Upper lobe of right lung (tissue), 1 donor: ENCODE data around the gene FANK1. TPM values are rescaled to one million over a fixed set of nuclear protein-coding genes. Genes with fewer than 3 reads are reported as not detected.

Source experiments
- ATAC-seq: fragments of 200-7000 bp; cut with Tn5 transposase; one replicate; pipeline ENCODE4 v1.9.1; 2020; ENCODE audit warnings: mild to moderate bottlenecking, moderate library complexity
- DNase-seq: peaks from one replicate; pipeline ENCODE4 v3.0.0-alpha.2; 2020
- H3K27ac ChIP-seq: fragments of 200-600 bp; one replicate; pipeline ENCODE4 v1.8.0; 2022
- H3K27me3 ChIP-seq: fragments of 200-600 bp; one replicate; pipeline ENCODE4 v1.8.0; 2022; ENCODE audit warnings: mild to moderate bottlenecking
- H3K36me3 ChIP-seq: fragments of 200-600 bp; one replicate; pipeline ENCODE4 v1.8.0; 2022
- H3K4me1 ChIP-seq: fragments of 200-600 bp; one replicate; pipeline ENCODE4 v1.8.0; 2022
- H3K4me3 ChIP-seq: fragments of 200-600 bp; one replicate; pipeline ENCODE4 v1.8.0; 2022; ENCODE audit warnings: mild to moderate bottlenecking
- H3K9me3 ChIP-seq: fragments of 200-600 bp; one replicate; pipeline ENCODE4 v1.8.0; 2022
- intact Hi-C: fragments of 100-400 bp; cut with DNase I; formaldehyde crosslinking; loops from one replicate; pipeline ENCODE4 v1.11.0; 2022
- total RNA-seq: library from RNA; stranded (reverse); fragmentation: NEBNext Ultra II Directional; extraction: Animal tissue kit (Norgen Biotek cat#: 25700); gene quantifications from one replicate; pipeline ENCODE4 v1.2.1, GENCODE V29; 2021
- TF ChIP-seq, protein P1 (sequence below): fragments of 200-600 bp; IDR thresholded peaks from one replicate; pipeline ENCODE4 v1.8.0; 2022; ENCODE audit warnings: antibody characterized with exemption
- donor health status: DM: no; HTN: yes; CAD: no; lungs with severe emphysema.

The FANK1 gene
- total RNA-seq, 1 donor from 2014 or later: 2.6 TPM

DNA sequence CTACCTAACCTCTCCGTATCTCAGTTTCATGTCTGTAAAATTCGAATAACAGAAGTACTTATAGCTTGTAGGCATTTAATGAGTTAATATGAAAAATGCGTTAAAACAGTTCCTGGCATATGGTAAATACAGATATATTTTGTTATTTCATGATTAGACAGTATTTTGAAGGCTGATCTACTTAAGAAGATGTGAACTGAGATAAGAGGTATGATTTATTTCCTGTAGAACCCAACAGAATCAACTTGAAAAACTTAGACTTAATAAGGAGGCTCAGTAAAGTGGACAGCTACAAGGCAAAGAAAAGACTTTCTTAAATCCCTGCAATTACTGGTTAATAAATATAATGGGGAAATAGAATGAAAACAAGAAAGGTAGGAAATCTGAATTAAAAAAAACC is 103.3 kb downstream of the FANK1 start:
- no peak overlapping the region for H3K27ac ChIP-seq
- H3K4me3 ChIP-seq: no peak overlapping the region
- no peak for ATAC-seq
- H3K4me1 ChIP-seq: no peaks in the 10 kb centered on the region
- DNase-seq: no peak
- TF ChIP-seq, protein P1, sequence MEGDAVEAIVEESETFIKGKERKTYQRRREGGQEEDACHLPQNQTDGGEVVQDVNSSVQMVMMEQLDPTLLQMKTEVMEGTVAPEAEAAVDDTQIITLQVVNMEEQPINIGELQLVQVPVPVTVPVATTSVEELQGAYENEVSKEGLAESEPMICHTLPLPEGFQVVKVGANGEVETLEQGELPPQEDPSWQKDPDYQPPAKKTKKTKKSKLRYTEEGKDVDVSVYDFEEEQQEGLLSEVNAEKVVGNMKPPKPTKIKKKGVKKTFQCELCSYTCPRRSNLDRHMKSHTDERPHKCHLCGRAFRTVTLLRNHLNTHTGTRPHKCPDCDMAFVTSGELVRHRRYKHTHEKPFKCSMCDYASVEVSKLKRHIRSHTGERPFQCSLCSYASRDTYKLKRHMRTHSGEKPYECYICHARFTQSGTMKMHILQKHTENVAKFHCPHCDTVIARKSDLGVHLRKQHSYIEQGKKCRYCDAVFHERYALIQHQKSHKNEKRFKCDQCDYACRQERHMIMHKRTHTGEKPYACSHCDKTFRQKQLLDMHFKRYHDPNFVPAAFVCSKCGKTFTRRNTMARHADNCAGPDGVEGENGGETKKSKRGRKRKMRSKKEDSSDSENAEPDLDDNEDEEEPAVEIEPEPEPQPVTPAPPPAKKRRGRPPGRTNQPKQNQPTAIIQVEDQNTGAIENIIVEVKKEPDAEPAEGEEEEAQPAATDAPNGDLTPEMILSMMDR: no peak
- H3K9me3 ChIP-seq: no peaks in the 10 kb centered on the region
- no peaks in the 10 kb centered on the region for H3K27me3 ChIP-seq
- intact Hi-C loops: no loop called here
- no peaks in the 10 kb centered on the region for H3K36me3 ChIP-seq

DNA sequence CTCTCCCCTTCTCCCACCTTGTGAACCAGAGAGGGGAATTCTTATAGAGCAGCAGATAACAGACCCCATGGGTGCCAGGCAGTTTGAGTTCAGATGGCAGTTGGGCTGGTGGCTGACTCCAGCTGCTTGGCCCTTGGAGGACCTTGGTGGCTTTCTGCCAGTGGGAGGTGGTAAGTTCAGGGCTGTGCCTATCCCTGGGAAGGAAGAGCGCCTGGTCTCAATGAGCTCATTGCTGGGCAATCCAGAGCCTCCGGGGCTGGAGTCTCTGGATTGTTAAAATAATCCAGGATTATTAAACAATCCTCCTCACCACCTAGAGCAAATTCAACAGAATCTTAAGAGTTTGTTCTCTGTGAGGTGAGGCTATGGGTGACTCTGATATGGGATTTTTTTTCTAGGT is 105.2 kb downstream of the FANK1 start:
- H3K4me3 ChIP-seq: no peak overlapping the region

DNA sequence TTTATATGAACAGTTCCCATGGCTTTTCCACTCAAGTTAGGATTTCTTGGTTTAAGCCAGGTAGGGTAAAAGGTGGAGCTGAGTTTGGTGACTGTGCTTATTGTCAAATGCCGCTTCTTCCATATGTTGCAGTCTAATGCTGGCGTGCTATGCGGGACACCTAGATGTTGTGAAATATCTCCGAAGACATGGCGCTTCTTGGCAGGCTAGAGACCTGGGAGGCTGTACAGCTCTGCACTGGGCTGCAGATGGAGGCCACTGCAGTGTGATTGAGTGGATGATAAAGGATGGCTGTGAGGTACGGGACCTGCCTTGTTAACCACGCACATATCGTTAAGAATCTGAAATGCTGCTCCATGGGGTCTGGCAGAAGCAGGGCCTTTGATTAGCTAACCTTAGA is 108.4 kb downstream of the FANK1 start:
- DNase-seq (no peak), ATAC-seq (no peak)
- Histone ChIP-seq H3K36me3 (no peaks in the 10 kb centered on the region), H3K4me3 (no peak overlapping the region), H3K4me1 (no peaks in the 10 kb centered on the region), H3K9me3 (no peaks in the 10 kb centered on the region), H3K27me3 (no peaks in the 10 kb centered on the region), H3K27ac (no peak overlapping the region)
- intact Hi-C loops: no loop called here
- TF ChIP-seq, protein P1: no peak

More for the DNA sequence above, 105.2 kb downstream of the FANK1 start:
- H3K36me3 ChIP-seq: no peaks in the 10 kb centered on the region
- TF ChIP-seq, protein P1: no peak
- H3K4me1 ChIP-seq: no peaks in the 10 kb centered on the region
- intact Hi-C loops: no loop called here
- no peaks in the 10 kb centered on the region for H3K9me3 ChIP-seq
- no peak overlapping the region for H3K27ac ChIP-seq
- no peak for DNase-seq
- H3K27me3 ChIP-seq: no peaks in the 10 kb centered on the region
- ATAC-seq: peak; percentile 55

DNA sequence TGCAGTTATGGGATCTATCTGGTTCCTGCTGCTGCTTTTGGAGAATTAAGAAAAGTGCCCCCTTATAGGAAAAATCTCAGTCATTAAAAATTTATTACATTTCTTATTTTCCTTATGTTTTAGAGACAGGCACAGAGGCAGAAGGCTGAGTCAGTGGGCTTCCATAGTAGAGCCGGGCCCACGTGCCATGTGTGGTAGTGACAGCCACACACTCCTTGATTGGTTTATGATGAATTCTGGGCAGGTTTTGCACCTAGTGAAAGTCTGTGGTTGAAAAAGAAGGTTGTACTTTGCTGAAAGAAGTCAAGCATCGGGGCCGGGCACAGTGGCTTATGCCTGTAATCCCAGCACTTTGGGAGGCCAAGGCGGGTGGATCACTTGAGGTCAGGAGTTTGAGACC is 109.9 kb downstream of the FANK1 start:
- Histone ChIP-seq H3K4me1 (no peaks in the 10 kb centered on the region), H3K27me3 (no peaks in the 10 kb centered on the region), H3K36me3 (no peaks in the 10 kb centered on the region), H3K27ac (no peak overlapping the region), H3K4me3 (no peak overlapping the region), H3K9me3 (no peaks in the 10 kb centered on the region)
- ATAC-seq (no peak), DNase-seq (no peak)
- TF ChIP-seq, protein P1: no peak
- intact Hi-C loops: no loop called here

DNA sequence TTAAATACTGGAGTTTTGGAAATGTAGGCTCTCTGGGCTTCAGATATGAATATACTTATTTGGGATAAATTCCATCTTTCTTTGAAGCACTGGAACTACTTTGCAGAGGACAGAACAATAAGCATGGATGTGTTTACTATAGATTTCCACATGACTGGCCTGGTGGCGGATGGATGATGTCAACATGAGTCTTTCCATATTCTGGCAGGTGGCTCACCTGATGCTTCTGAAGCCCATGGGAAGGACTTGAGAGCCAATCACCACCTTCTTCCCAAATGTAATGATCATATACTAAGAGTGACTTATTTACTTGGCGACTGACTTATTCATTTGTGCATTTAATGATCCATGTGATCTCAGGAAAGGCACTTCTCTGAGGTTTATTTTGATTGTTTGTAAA is 110.5 kb downstream of the FANK1 start:
- no peak overlapping the region for H3K27ac ChIP-seq
- TF ChIP-seq, protein P1: no peak
- no peaks in the 10 kb centered on the region for H3K27me3 ChIP-seq
- ATAC-seq (no peak), DNase-seq (no peak)
- no peaks in the 10 kb centered on the region for H3K9me3 ChIP-seq
- no peaks in the 10 kb centered on the region for H3K36me3 ChIP-seq
- H3K4me3 ChIP-seq: no peak overlapping the region
- H3K4me1 ChIP-seq: no peaks in the 10 kb centered on the region
- intact Hi-C loops: no loop called here

DNA sequence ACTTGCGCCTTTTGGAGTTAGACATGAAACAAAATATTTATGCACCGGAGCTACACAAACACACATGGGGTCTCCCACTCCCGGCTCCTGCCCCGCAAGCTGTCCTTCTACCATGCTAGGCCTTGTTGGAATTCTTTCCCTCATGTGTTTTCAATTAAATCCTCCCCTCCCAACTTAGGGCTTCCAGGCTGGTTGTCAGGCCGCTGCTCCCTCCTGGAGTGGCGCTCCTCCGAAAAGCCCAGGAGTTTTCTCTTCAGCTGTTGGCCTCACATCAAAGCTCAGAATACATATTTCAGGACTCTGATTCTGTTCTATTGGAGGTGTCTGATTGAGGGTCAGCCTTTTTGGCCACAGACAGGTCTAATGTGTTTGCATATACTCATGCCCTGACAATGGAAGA is 113.3 kb downstream of the FANK1 start:
- ATAC-seq: no peak

More for the DNA sequence above, 113.3 kb downstream of the FANK1 start:
- DNase-seq: no peak
- H3K36me3 ChIP-seq: no peaks in the 10 kb centered on the region
- no peaks in the 10 kb centered on the region for H3K27me3 ChIP-seq
- no peaks in the 10 kb centered on the region for H3K4me1 ChIP-seq
- TF ChIP-seq, protein P1: no peak
- H3K9me3 ChIP-seq: no peaks in the 10 kb centered on the region
- H3K4me3 ChIP-seq: no peak overlapping the region
- H3K27ac ChIP-seq: no peak overlapping the region
- intact Hi-C loops: no loop called here
